Type B pancreatic cell (in vitro differentiated cells): ENCODE measurements around the gene KRT6B. TPM values are rescaled to one million over a fixed set of nuclear protein-coding genes. Genes with fewer than 3 reads are reported as not detected.
"Not testable (repeated sequence)": the region's sequence is repeated elsewhere in the genome, so short reads cannot be mapped to it uniquely, and the experiment has no call there.

Experiments used
- DNase-seq: peaks from one replicate; pipeline ENCODE4 v3.0.0; 2021; ENCODE audit warnings: mixed read lengths; ENCODE audit not compliant: unreplicated experiment; ENCODE audit errors: extremely low spot score
- H3K27ac Mint-ChIP-seq: 2 replicates; pipeline ENCODE4 v1.8.0; 2021; ENCODE audit warnings: mild to moderate bottlenecking, mixed read lengths
- H3K27me3 Mint-ChIP-seq: 2 replicates; pipeline ENCODE4 v1.8.0; 2021; ENCODE audit warnings: mixed read lengths
- H3K36me3 Mint-ChIP-seq: 2 replicates; pipeline ENCODE4 v1.8.0; 2021; ENCODE audit warnings: mixed read lengths
- H3K4me1 Mint-ChIP-seq: one replicate; pipeline ENCODE4 v1.8.0; 2021; ENCODE audit warnings: mixed read lengths; ENCODE audit not compliant: unreplicated experiment
- H3K4me3 Mint-ChIP-seq: 2 replicates; pipeline ENCODE4 v1.8.0; 2021; ENCODE audit warnings: mild to moderate bottlenecking, mixed read lengths
- H3K9me3 Mint-ChIP-seq: 2 replicates; pipeline ENCODE4 v1.8.0; 2021; ENCODE audit warnings: mixed read lengths
- CTCF ChIP-seq: fragments of 200-600 bp; sonication (generic); conservative IDR thresholded peaks from 2 replicates; pipeline ENCODE4 v1.5.0; 2021; ENCODE audit warnings: antibody characterized with exemption, mild to moderate bottlenecking
- total RNA-seq: library from RNA; stranded (reverse); gene quantifications from 2 replicates; pipeline ENCODE4 v1.2.1, GENCODE V29; 2021; ENCODE audit warnings: low replicate concordance

The KRT6B gene
- total RNA-seq, 1 donor from 2014 or later: not detected

- no peak for TF ChIP-seq CTCF
Measured at GRCh38 chr12:52411815-52412214, 40.1 kb downstream of the KRT6B start.

GRCh38 chr12:52410589-52411248 is 41.2 kb downstream of the KRT6B start:
- not testable (repeated sequence) for H3K4me3 Mint-ChIP-seq, H3K4me1 Mint-ChIP-seq, DNase-seq, H3K9me3 Mint-ChIP-seq, H3K36me3 Mint-ChIP-seq, H3K27ac Mint-ChIP-seq
- peaks cover 17% of the 10 kb centered on the region for H3K27me3 Mint-ChIP-seq

More at GRCh38 chr12:52411815-52412214, 40.1 kb downstream of the KRT6B start:
- H3K36me3 Mint-ChIP-seq: no peaks in the 10 kb centered on the region
- no peak for DNase-seq
- H3K27ac Mint-ChIP-seq: no peak overlapping the region
- no peaks in the 10 kb centered on the region for H3K9me3 Mint-ChIP-seq
- H3K4me1 Mint-ChIP-seq: no peaks in the 10 kb centered on the region
- peaks cover 17% of the 10 kb centered on the region for H3K27me3 Mint-ChIP-seq
- no peak overlapping the region for H3K4me3 Mint-ChIP-seq

- no peaks in the 10 kb centered on the region for H3K36me3 Mint-ChIP-seq
- H3K27me3 Mint-ChIP-seq: peaks cover 14% of the 10 kb centered on the region
- no peak overlapping the region for H3K27ac Mint-ChIP-seq
- H3K9me3 Mint-ChIP-seq: no peaks in the 10 kb centered on the region
- TF ChIP-seq CTCF: no peak
- no peak for DNase-seq
- H3K4me1 Mint-ChIP-seq: no peaks in the 10 kb centered on the region
- no peak overlapping the region for H3K4me3 Mint-ChIP-seq
Measured at GRCh38 chr12:52407918-52408317, 44.0 kb downstream of the KRT6B start.

- no peaks in the 10 kb centered on the region for H3K9me3 Mint-ChIP-seq
- H3K27ac Mint-ChIP-seq: no peak within 1 kb of the TSS
- peaks cover 16% of the 10 kb centered on the region for H3K27me3 Mint-ChIP-seq
- no peak within 1 kb of the TSS for H3K4me3 Mint-ChIP-seq
- DNase-seq: no peak
- H3K4me1 Mint-ChIP-seq: no peaks in the 10 kb centered on the region
- no peaks in the 10 kb centered on the region for H3K36me3 Mint-ChIP-seq
- no peak for TF ChIP-seq CTCF
Measured at GRCh38 chr12:52405922-52406385, 46.0 kb downstream of the KRT6B start, which contains the start of gene KRT82. KRT82 (minus strand) TSS chr12:52406335; CDS start chr12:52406277, 58 bp downstream.

GRCh38 chr12:52404951-52405350 is 47.0 kb downstream of the KRT6B start:
- no peak overlapping the region for H3K4me3 Mint-ChIP-seq
- no peak for DNase-seq
- H3K36me3 Mint-ChIP-seq: no peaks in the 10 kb centered on the region
- H3K27ac Mint-ChIP-seq: no peak overlapping the region
- TF ChIP-seq CTCF: no peak
- no peaks in the 10 kb centered on the region for H3K4me1 Mint-ChIP-seq
- peaks cover 14% of the 10 kb centered on the region for H3K27me3 Mint-ChIP-seq
- no peaks in the 10 kb centered on the region for H3K9me3 Mint-ChIP-seq

GRCh38 chr12:52403561-52403960 is 48.4 kb downstream of the KRT6B start:
- no peaks in the 10 kb centered on the region for H3K4me1 Mint-ChIP-seq
- no peaks in the 10 kb centered on the region for H3K36me3 Mint-ChIP-seq
- peaks cover 15% of the 10 kb centered on the region for H3K27me3 Mint-ChIP-seq
- H3K27ac Mint-ChIP-seq: no peak overlapping the region
- TF ChIP-seq CTCF: no peak
- H3K4me3 Mint-ChIP-seq: no peak overlapping the region
- no peak for DNase-seq
- H3K9me3 Mint-ChIP-seq: no peaks in the 10 kb centered on the region
